ENCODE data around the gene SMO.

- no peak for TF ChIP-seq CTCF (IDR thresholded peaks at IDR 0.05; ENCODE audit: poor library complexity)
- TF ChIP-seq EZH2 (IDR thresholded peaks at IDR 0.05; ENCODE audit: borderline replicate concordance): no peak
Observed at GRCh38 chr7:129224251-129225205, 36.1 kb downstream of the SMO start, which contains the start of gene AHCYL2.

All from hepatocyte (in vitro differentiated cells).